Nucleus accumbens (tissue), 56 donors: ENCODE measurements around the gene MCMBP.
"Not testable (repeated sequence)": the region's sequence is repeated elsewhere in the genome, so short reads cannot be mapped to it uniquely, and the experiment has no call there.

Source experiments
- DNase-seq, 56 donors: peaks; one replicate each; lab custom pipeline; 2025; lab: John Stamatoyannopoulos, UW

Gene MCMBP, protein sequence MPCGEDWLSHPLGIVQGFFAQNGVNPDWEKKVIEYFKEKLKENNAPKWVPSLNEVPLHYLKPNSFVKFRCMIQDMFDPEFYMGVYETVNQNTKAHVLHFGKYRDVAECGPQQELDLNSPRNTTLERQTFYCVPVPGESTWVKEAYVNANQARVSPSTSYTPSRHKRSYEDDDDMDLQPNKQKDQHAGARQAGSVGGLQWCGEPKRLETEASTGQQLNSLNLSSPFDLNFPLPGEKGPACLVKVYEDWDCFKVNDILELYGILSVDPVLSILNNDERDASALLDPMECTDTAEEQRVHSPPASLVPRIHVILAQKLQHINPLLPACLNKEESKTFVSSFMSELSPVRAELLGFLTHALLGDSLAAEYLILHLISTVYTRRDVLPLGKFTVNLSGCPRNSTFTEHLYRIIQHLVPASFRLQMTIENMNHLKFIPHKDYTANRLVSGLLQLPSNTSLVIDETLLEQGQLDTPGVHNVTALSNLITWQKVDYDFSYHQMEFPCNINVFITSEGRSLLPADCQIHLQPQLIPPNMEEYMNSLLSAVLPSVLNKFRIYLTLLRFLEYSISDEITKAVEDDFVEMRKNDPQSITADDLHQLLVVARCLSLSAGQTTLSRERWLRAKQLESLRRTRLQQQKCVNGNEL

DNA sequence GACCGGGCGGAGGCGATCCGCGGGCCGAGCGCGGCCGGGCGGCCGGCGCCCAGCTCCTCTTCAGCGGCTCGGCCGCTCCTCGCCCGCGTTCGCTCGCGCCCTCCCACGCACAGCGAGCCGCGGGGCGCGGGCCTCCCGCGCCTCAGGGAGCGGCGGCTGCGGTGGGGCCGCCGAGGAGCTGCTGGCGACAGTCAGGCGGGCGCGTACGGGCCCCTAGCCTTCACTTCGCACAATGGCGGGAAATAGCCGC, at the start of gene MCMBP:
Gene MCMBP, minus strand, starts transcription at position 234 of the 250 bp plus-strand sequence. CDS start 259 bp downstream, outside the sequence.
- peak in 1 of 56 donors; percentile 57 for DNase-seq

DNA sequence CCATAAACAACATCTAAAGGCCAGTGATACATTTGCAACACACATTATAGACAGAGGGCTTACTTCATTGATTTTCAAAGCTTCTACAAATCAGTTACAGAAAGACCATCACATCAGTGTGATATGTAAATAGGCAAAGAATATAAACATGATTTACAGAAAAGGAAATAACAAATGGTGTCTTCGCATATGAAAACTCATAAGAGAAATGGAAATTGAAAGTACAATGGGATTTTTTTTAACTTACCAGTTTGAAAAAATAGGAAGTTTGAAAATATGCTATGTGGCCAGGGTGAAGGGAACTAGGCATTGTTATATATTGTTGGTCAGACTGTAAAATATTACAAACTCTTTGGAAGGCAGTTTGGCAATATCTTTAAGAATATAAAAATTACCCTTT, 47.2 kb upstream of the MCMBP start:
- no peak for DNase-seq

DNA sequence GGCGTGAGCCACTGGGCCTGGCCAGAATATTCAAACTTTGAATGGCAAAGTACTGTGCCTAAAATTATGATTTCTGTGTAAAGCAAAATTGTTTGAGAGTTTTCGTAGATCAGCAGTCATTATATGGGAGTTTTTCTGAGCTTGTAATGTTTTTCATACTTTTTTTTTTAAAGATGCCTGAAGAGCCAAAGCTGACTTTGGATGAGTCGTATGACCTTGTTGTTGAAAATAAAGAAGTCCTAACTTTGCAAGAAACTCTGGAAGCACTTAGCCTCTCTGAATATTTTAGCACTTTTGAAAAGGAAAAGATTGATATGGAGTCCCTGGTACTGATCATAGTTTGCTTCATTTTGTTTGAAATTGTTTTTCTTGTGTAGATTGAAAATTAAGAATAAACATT, 46.6 kb upstream of the MCMBP start:
- DNase-seq: no peak

DNA sequence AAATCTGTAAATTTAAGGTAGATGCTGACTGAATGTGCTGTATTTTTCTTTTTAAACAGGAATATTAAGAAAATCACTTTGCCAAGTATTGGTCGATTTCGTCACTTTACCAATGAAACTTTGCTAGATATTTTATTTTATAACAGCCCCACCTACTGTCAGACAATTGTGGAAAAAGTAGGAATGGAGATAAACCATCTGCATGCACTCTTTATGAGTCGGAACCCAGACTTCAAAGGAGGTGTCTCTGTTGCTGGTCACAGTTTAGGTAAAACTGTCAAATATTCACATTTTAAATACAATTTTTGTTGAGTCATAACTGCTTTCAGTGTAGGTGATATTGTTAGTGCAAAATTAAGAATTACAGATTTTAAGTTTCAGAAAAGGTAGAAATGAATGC, 45.1 kb upstream of the MCMBP start:
- no peak for DNase-seq

DNA sequence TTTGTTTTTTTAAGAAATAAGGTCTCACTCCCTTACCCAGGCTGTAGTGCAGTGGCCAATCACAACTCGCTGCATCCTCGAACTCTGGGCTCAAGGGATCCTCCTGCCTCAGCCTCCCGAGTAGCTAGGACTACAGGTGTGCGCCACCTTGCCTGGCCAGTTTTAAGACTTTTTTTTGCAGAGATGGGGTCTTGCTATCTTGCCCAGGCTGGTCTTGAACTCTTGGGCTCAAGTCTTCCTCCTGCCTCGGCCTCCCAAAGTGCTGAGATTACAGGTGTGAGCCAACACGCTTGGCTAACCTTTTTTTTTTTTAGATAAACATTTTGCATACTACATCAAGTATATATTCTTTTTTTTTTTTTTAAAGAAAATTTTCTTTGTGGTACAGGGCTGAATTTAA, 38.0 kb upstream of the MCMBP start:
- DNase-seq: no peak

DNA sequence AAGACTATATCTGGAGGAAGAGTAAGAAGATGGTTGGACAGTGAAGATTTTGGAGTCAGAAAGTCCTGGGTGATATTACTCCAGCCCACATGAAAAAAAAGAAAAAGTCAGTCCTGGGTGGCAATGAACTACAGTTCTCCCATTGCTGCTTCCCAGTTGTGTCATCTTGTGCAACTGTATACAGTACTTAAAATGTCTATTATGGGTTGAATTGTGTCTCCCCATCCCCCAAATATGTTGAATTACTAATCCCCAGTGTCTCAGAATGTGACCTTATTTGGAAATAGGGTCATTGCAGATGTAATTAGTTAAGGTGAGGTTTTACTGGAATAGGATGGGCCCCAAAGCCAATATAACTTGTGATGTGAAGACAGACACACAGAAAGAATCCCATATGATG, 35.5 kb upstream of the MCMBP start:
- DNase-seq: no peak

DNA sequence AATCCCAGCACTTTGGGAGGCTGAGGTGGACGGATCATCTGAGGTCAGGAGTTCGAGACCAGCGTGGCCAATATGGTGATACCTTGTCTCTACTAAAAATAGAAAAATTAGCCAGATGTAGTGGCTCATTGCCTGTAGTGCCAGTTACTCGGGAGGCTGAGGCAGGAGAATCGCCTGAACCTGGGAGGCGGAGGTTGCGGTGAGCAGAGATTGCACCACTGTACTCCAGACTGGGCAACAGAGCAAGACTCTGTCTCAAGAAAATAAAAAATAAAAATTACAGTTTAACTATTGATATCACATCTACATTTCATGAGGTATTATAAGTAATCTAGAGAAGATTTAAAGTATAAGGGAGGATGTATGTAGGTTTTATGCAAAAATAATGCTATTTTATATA, 35.1 kb upstream of the MCMBP start:
- not testable (repeated sequence) for DNase-seq

DNA sequence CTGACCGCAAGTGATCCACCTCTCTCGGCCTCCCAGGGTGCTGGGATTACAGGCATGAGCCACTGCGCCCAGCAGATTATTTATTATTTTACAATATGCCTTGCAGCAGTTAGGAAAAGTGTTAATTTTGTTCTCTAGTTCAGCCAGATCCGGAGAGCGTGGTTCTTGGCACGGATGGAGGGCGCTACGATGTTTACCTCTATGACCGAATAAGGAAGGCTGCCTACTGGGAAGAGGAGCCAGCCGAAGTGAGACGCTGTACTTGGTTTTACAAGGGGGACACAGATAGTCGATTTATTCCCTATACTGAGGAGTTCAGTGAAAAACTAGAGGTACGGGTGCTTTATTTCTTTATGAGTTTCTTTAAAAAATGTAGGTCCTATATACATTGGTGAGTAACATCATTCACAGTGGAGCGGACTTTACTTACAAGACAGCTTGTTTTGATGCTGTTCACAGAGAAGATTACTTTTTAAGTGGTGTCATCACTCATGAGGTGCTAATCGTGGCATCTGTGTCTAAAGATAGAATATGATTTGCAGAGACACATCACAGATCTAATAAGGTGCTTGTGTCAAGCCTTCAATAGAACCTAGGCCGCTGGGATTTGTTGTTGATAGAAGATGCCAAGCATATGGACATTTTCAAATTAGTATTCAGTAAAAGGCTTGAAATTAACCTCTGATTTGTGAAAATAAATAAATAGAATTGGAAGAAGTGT, 31.5 kb upstream of the MCMBP start:
- DNase-seq: no peak

DNA sequence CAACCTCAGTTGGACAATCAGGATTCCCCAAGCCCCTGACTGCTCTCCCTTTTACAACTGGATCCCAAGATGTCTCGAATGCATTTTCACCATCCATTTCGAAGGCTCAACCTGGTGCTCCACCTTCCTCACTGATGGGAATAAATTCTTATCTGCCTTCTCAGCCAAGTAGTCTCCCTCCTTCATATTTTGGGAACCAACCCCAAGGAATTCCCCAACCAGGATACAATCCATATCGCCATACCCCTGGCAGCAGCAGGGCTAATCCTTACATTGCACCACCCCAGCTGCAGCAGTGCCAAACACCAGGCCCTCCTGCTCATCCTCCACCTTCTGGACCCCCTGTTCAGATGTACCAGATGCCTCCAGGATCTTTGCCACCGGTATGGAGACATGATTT, 25.9 kb upstream of the MCMBP start:
- no peak for DNase-seq

DNA sequence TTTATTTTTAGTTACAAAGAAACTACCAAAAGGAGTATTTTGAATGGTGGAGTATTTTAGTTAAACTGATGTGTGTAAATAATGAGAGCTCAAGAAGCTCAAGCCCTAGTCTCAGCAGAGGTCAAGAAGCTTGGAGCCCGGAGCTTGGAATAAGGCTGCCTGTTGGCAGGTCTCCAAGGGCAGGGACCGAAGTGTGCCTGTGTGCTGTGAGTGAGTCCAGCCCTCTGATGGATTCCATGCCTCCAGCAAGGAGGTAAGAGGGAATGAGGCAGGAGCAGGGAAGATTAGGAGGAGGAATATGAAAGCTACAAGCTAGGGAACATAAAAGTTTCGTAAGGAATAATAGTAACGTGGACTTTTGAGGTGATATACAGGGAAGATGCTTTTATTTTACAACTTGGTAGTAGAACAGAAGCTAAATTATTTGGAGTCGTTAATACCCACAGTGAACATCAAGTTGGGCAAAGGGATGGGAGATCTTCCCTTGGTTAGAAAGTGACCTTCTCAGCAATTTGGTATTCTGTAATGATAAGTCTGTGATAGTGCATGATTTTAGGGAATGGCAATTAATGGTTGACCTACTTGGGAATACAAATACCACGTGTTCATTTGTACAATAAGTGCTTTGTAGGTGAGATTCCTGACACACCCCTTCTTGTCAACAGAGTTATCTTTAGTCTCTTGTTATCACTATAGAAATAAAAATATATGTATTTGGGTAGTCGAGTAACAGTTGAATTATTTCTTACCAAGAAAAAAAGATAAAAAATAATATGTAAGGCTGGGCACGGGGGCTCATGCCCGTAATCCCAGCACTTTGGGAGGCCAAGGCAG, 24.5 kb upstream of the MCMBP start:
- peak in 17 of 56 donors; percentile 1 to 31 (median 8) for DNase-seq

DNA sequence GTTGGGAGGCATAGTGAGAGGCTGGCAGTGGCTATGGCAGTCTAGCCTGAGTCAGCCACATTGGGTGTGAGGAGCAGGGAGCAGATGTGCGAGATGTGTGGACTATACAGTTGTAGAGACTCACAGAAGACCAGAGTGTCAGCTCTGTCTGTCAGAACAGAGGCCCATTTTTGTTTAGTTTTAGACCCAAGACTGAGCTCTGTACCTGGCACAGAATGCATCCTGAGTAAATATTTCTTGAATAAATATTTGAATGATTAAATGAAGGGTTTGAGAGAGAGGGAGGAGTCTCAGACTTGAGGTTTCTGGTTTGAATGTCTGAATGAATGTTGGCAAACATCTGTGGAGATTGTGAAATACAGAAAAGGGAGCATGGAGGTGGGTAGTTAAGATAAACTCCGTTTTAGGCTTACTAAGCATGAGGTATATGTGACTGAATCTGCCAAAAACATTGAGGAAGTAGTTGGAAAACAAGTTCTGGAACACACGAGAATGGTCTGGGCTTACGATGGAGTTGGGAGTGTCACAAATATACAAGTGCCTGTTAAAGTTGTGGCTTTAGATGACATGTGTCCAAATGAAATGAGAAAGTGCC, 23.5 kb upstream of the MCMBP start:
- DNase-seq: no peak

DNA sequence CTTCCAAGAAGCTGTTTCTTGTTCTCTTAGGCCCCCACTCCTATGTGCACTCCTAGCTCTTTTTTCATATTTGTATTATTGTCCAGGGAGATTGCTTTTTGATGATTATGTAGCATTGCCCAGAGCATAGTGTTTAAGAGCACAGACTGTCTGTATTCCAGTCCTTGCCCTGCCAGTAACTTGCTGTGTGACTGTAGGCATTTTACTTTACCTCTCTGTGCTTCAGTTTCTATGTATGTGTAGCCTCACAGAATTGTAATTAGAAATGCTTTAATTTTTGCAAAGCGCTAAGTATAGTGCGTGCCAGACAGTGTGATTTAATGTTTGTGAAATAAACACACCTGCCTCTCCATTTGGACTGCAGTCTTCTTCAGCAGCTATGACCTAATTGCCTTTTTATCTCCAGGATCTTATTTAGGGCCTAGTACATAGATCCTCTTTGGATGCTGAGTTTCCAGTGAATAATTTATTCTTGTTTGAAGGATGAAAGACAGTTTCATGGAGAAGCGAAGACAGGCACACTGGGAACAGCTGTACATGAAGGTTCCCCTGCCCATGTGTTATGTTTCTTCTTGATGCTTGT, 21.3 kb upstream of the MCMBP start:
- no peak for DNase-seq

DNA sequence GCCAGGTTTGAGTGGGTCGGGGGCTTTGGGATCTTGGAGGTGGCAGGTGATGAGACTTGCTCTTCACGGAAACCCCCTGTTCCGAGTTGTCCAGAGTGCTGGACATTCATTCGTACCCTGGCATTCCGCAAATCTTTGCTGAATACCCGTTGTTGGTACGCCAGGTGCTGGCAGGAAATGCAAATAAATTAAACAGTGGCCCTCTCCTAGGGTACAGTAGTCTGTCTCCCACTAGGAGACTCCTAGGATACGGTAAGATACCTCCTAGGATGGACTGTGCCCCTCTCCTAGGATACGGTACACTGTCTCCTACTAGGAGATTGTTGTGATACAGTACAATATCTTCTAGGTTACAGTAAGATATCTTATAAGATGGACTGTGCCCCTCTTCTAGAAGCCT, 20.4 kb upstream of the MCMBP start:
- peak in 1 of 56 donors; percentile 36 for DNase-seq

DNA sequence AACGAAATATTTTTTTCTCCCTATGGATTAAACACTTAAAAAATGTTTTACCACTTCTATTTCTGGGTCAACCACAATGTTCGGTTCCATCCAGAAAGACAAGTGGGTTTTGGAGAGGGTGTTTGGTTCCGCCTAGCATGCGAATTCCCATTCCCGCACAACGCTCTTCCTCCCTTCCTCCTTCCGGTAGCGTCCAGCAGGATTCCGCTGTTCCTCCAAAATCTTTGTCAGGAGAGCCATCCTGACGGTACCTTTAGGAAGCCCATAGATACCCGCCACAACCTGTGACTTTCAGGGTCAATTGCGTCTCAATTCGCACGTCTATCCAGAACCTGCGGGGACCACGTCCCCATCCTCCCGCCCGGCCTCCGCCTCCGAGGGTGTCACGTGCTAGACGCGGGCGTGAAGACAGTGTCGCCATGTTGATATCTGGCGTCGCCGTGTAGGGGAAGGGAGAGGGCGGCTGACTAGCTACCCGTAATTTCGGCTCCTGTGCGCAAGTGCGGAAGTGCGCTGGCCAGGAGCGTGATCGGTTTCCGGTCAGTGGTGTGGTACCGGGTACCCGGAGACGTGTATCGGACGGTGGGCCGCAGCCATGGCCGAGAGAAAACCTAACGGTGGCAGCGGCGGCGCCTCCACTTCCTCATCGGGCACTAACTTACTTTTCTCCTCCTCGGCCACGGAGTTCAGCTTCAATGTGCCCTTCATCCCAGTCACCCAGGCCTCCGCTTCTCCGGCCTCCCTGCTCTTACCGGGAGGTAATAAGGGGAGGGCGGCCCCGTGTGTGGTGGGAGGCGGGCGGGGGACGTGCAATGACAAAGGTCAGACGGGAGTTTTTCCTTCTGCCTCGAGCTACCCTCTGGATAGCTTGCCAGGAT, 19.8 kb upstream of the MCMBP start, which contains the start of gene SEC23IP:
Gene SEC23IP, plus strand, starts transcription at position 543 of the 878 bp plus-strand sequence. Its CDS starts 53 bp downstream, at position 596.
- DNase-seq: peak; percentile 85 to 99 (median 96)

DNA sequence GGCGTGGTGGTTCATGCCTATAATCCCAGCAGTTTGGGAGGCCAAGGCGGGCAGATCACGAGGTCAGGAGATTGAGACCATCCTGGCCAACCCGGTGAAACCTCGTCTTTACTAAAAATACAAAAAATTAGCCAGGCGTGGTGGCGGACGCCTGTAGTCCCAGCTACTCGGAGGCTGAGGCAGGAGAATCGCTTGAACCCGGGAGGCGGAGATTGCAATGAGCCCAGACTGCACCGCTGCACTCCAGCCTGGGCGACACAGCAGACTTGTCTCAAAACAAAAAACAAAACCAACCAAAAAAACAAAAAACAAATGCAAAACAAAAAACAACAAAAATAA, 19.2 kb upstream of the MCMBP start:
- not testable (repeated sequence) for DNase-seq

DNA sequence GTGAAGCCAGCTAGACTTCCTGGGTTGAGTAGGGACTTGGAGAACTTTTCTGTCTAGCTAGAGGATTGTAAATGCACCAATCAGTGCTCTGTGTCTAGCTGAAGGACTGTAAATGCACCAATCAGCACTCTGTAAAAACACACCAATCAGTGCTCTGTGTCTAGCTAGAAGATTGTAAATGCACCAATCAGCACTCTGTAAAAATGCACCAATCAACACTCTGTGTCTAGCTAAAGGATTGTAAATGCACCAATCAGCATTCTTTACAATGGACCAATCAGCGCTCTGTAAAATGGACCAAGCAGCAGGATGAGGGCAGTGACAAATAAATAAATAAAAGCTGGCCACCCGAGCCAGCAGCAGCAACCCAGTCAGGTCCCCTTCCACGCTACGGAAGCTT, 17.7 kb upstream of the MCMBP start:
- DNase-seq: not testable (repeated sequence)

DNA sequence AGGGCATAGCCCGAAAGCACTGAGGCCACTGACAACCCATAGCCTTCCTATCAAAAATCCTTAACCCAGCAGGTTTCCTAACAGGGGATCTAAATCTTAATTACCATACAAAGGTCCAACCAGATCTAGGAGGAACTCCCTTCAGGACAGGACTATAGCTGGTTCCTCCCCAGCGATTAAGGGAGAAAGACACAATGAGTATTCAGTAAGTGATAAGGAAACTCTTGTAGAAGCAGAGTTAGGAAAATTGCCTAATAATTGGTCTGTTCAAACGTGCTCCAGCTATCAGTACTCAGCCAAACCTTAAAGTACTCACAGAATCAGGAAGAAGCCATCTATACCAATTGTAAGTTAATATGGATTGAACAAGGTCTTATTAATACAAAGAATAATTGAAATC, 16.6 kb upstream of the MCMBP start:
- DNase-seq: not testable (repeated sequence)

DNA sequence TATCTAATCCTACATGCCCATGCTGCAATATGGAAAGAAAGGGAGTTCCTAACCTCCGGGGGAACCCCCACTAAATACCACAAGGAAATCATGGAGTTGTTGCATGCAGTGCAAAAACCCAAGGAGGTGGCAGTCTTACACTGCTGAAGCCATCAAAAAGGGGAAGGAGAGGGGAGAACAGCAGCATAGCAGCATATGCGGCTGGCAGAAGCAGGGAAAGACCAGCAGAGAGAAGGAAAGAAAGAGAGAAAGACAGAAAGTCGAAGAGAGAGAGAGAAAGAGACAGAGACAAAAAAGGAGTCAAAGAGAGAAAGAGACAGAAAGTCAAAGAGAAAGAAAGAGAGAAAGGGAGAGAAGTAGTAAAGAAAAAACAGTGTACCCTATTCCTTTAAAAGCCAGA, 16.1 kb upstream of the MCMBP start:
- DNase-seq: not testable (repeated sequence)

DNA sequence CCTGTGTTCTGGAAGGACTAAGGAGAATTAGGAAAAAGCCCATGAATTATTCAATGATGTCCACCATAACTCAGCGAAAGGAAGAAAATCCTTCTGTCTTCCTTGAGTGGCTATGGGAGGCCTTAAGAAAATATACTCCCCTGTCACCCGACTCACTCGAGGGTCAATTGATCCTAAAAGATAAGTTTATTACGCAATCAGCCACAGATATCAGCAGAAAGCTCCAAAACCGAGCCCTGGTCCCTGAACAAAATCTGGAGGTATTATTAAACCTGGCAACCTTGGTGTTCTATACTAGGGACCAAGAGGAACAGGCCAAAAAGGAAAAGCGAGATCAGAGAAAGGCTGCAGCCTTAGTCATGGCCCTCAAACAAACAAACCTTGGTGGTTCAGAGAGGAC, 13.4 kb upstream of the MCMBP start:
- not testable (repeated sequence) for DNase-seq
